Measurements from ENCODE around the gene ZNF76.

The ZNF76 gene

DNA sequence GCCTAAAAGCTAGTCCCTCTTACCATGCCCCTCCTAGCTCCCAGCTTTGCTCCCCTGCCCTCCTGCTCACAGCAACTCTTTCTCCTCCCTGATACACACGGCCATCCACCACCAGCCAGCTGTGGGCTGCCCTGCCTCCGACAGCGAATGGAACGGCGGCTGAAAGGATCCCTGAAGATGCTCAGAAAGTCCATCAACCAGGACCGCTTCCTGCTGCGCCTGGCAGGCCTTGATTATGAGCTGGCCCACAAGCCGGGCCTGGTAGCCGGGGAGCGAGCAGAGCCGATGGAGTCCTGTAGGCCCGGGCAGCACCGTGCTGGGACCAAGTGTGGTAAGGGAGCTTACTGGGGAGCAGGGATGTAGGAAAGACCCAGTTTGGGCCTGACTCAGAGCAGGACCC, 16.6 kb upstream of the ZNF76 start:
- Histone ChIP-seq H3K4me3 (no peak overlapping the region), H3K4me1 (no peaks in the 10 kb centered on the region), H3K36me3 (replicated peaks) (peaks cover 39% of the 10 kb centered on the region), H3K9me3 (no peaks in the 10 kb centered on the region), H3K27me3 (ENCODE audit: low read depth) (no peaks in the 10 kb centered on the region)
- no peak for DNase-seq (ENCODE audit: low spot score in 2 of 2)
- in situ Hi-C loops (cut with MboI; ENCODE audit: low sequenced_read_pairs) = loop anchor here (5.0 kb wide), 1 partner anchor 101 kb away; the partner anchor contains the start of gene TCP11

DNA sequence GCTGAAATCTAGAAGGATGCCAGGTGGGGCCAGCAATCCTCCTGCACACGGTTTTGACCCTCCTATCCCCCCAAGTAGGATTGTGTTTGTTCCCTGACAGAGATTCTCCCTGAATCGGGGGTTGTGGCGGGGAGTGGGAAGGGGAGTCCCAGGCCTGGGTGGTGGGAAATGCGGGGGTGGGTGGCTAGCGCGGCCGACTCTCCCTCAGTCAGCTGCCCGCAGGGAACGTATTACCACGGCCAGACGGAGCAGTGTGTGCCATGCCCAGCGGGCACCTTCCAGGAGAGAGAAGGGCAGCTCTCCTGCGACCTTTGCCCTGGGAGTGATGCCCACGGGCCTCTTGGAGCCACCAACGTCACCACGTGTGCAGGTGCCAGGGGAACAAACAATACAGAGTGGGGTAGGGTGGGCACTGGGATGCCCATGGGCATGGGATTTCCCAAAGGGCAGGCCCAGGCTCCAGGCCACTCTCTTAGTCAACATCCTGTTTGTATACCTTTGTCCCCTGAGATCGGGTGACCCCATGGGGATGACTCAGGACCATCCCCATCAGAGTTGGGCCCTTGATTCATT, 16.1 kb upstream of the ZNF76 start:
- Histone ChIP-seq H3K4me3 (no peak overlapping the region), H3K36me3 (replicated peaks) (peaks cover 36% of the 10 kb centered on the region), H3K27me3 (ENCODE audit: low read depth) (no peaks in the 10 kb centered on the region)

GRCh38 chr6:35244551-35244950, 15.0 kb upstream of the ZNF76 start:
- Histone ChIP-seq H3K36me3 (replicated peaks) (peaks cover 35% of the 10 kb centered on the region), H3K4me1 (no peaks in the 10 kb centered on the region), H3K27me3 (ENCODE audit: low read depth) (no peaks in the 10 kb centered on the region), H3K9me3 (no peaks in the 10 kb centered on the region), H3K4me3 (no peak overlapping the region)
- in situ Hi-C loops (cut with MboI; ENCODE audit: low sequenced_read_pairs) = loop anchor here (5.0 kb wide), 1 partner anchor 102 kb away; the partner anchor contains the start of gene TCP11
- DNase-seq (ENCODE audit: low spot score in 2 of 2) = no peak

More for the DNA sequence above, 16.1 kb upstream of the ZNF76 start:
- Histone ChIP-seq H3K4me1 (no peaks in the 10 kb centered on the region), H3K9me3 (no peaks in the 10 kb centered on the region)
- no peak for DNase-seq (ENCODE audit: low spot score in 2 of 2)
- in situ Hi-C loops (cut with MboI; ENCODE audit: low sequenced_read_pairs) = loop anchor here (5.0 kb wide), 1 partner anchor 101 kb away; the partner anchor contains the start of gene TCP11

- Histone ChIP-seq H3K4me1 (no peaks in the 10 kb centered on the region), H3K9me3 (no peaks in the 10 kb centered on the region), H3K27me3 (ENCODE audit: low read depth) (no peaks in the 10 kb centered on the region), H3K36me3 (replicated peaks) (peaks cover 22% of the 10 kb centered on the region), H3K4me3 (no peak overlapping the region)
- DNase-seq (ENCODE audit: low spot score in 2 of 2) = no peak
- in situ Hi-C loops (cut with MboI; ENCODE audit: low sequenced_read_pairs) = no loop called here
Observed at GRCh38 chr6:35247642-35248231, 11.8 kb upstream of the ZNF76 start.

- Histone ChIP-seq H3K9me3 (no peaks in the 10 kb centered on the region), H3K27me3 (ENCODE audit: low read depth) (no peaks in the 10 kb centered on the region), H3K4me3 (no peak overlapping the region), H3K4me1 (no peaks in the 10 kb centered on the region), H3K36me3 (replicated peaks) (peaks cover 22% of the 10 kb centered on the region)
- DNase-seq (ENCODE audit: low spot score in 2 of 2) = no peak
- in situ Hi-C loops (cut with MboI; ENCODE audit: low sequenced_read_pairs) = no loop called here
Observed at GRCh38 chr6:35248300-35248699, 11.2 kb upstream of the ZNF76 start.

DNA sequence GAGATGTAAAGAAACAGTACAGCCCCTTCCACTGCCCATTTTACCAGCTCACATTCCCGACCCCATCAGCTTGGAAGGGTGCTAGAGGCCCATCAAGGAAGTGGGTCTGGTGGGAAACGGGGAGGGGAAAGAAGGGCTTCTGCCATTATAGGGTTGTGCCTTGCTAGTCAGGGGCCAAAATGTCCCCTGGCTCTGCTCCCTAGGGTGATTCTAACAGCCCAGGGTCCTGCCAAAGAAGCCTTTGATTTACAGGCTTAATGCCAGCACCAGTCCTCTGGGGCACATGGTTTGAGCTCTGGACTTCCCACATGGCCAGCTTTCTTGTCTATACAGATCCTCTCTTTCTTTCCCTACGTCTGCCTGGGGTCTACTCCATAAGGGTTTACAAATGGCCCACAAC, 10.6 kb upstream of the ZNF76 start:
- no peak for DNase-seq (ENCODE audit: low spot score in 2 of 2)
- in situ Hi-C loops (cut with MboI; ENCODE audit: low sequenced_read_pairs) = no loop called here
- Histone ChIP-seq H3K36me3 (replicated peaks) (peaks cover 17% of the 10 kb centered on the region), H3K4me3 (no peak overlapping the region), H3K4me1 (no peaks in the 10 kb centered on the region), H3K9me3 (no peaks in the 10 kb centered on the region), H3K27me3 (ENCODE audit: low read depth) (no peaks in the 10 kb centered on the region)

- Histone ChIP-seq H3K9me3 (no peaks in the 10 kb centered on the region), H3K4me3 (no peak overlapping the region), H3K4me1 (no peaks in the 10 kb centered on the region), H3K27me3 (ENCODE audit: low read depth) (no peaks in the 10 kb centered on the region), H3K36me3 (replicated peaks) (no peaks in the 10 kb centered on the region; the same call in 1 of the 2 replicates)
- no peak for DNase-seq (ENCODE audit: low spot score in 2 of 2)
- in situ Hi-C loops (cut with MboI; ENCODE audit: low sequenced_read_pairs) = no loop called here
Observed at GRCh38 chr6:35251949-35252348, 7.6 kb upstream of the ZNF76 start.

DNA sequence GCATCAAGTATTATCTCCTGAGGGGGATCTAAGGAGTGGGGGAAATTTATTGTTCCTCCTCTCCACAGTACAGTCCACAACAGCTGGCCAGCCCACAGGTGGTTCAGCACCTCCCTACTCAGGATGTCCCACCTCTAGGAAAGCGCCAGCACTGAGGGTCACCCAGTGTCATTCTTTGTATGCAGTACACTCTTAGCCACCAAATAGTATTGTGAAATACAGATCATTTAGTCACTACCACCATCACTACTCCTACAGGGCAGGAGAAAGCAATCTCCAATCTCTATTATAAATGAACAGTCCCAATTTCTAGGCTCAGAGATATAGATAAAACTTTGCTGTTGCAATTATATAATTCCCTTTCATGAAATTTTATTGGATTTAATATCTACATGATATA, 6.3 kb upstream of the ZNF76 start:
- no peak for DNase-seq (ENCODE audit: low spot score in 2 of 2)
- Histone ChIP-seq H3K4me1 (peaks cover 6% of the 10 kb centered on the region), H3K36me3 (replicated peaks) (no peaks in the 10 kb centered on the region; the same call in 1 of the 2 replicates), H3K9me3 (no peaks in the 10 kb centered on the region), H3K27me3 (ENCODE audit: low read depth) (no peaks in the 10 kb centered on the region), H3K4me3 (no peak overlapping the region)
- in situ Hi-C loops (cut with MboI; ENCODE audit: low sequenced_read_pairs) = no loop called here

- no peaks in the 10 kb centered on the region; the same call in 1 of the 2 replicates for H3K36me3 ChIP-seq (replicated peaks)
- peaks cover 12% of the 10 kb centered on the region for H3K4me1 ChIP-seq
- no peaks in the 10 kb centered on the region for H3K9me3 ChIP-seq
- in situ Hi-C loops (cut with MboI; ENCODE audit: low sequenced_read_pairs) = no loop called here
- H3K4me3 ChIP-seq = peak overlapping the region; percentile 87
- H3K27me3 ChIP-seq (ENCODE audit: low read depth) = no peaks in the 10 kb centered on the region
- DNase-seq (ENCODE audit: low spot score in 2 of 2) = no peak
Observed at GRCh38 chr6:35258336-35258735, 1.2 kb upstream of the ZNF76 start.

- peaks cover 12% of the 10 kb centered on the region for H3K4me1 ChIP-seq
- H3K9me3 ChIP-seq = no peaks in the 10 kb centered on the region
- in situ Hi-C loops (cut with MboI; ENCODE audit: low sequenced_read_pairs) = no loop called here
- H3K36me3 ChIP-seq (replicated peaks) = no peaks in the 10 kb centered on the region; the same call in 1 of the 2 replicates
- peak overlapping the region; percentile 87 for H3K4me3 ChIP-seq
- peak; percentile 49 to 69 for DNase-seq (ENCODE audit: low spot score in 2 of 2)
- no peaks in the 10 kb centered on the region for H3K27me3 ChIP-seq (ENCODE audit: low read depth)
Observed at GRCh38 chr6:35258858-35259193, 709 bp upstream of the ZNF76 start.

- no peaks in the 10 kb centered on the region for H3K27me3 ChIP-seq (ENCODE audit: low read depth)
- in situ Hi-C loops (cut with MboI; ENCODE audit: low sequenced_read_pairs) = no loop called here
- no peaks in the 10 kb centered on the region; the same call in 1 of the 2 replicates for H3K36me3 ChIP-seq (replicated peaks)
- no peaks in the 10 kb centered on the region for H3K9me3 ChIP-seq
- DNase-seq (ENCODE audit: low spot score in 2 of 2) = peak; percentile 40 to 83
- peaks cover 12% of the 10 kb centered on the region for H3K4me1 ChIP-seq
- H3K4me3 ChIP-seq = peak overlapping the region; percentile 87
Observed at GRCh38 chr6:35259948-35260590, 534 bp downstream of the ZNF76 start.

GRCh38 chr6:35260591-35261570, 1.3 kb downstream of the ZNF76 start:
- H3K36me3 ChIP-seq (replicated peaks) = no peaks in the 10 kb centered on the region
- H3K4me1 ChIP-seq = peaks cover 12% of the 10 kb centered on the region
- DNase-seq (ENCODE audit: low spot score in 2 of 2) = no peak
- H3K4me3 ChIP-seq = peak overlapping the region; percentile 87
- no peaks in the 10 kb centered on the region for H3K9me3 ChIP-seq
- in situ Hi-C loops (cut with MboI; ENCODE audit: low sequenced_read_pairs) = no loop called here
- no peaks in the 10 kb centered on the region for H3K27me3 ChIP-seq (ENCODE audit: low read depth)

GRCh38 chr6:35262596-35262995, 3.1 kb downstream of the ZNF76 start:
- no peaks in the 10 kb centered on the region for H3K27me3 ChIP-seq (ENCODE audit: low read depth)
- no peaks in the 10 kb centered on the region; the same call in 1 of the 2 replicates for H3K36me3 ChIP-seq (replicated peaks)
- no peak overlapping the region for H3K4me3 ChIP-seq
- in situ Hi-C loops (cut with MboI; ENCODE audit: low sequenced_read_pairs) = no loop called here
- peaks cover 9% of the 10 kb centered on the region for H3K4me1 ChIP-seq
- H3K9me3 ChIP-seq = no peaks in the 10 kb centered on the region
- DNase-seq (ENCODE audit: low spot score in 2 of 2) = no peak

Measured in HAP-1 (cell line).